GM12878 (cell line): ENCODE results near the gene CLUH. TPM values are rescaled to one million over a fixed set of nuclear protein-coding genes. Genes with fewer than 3 reads are reported as not detected.

Experiments
- CEBPB ChIP-seq, 2 experiments: fragments of 150-350 bp in 1 of 2; IDR thresholded peaks; 2 replicates each; pipeline ENCODE4 v1.6.1; 2012 to 2014; ENCODE audit warnings: low read depth in 2 of 2, low read length in 2 of 2, borderline replicate concordance in 1 of 2, inconsistent platforms in 1 of 2
- CHD1 ChIP-seq: IDR thresholded peaks from 2 replicates; pipeline ENCODE4 v1.6.1; 2012; ENCODE audit warnings: low read depth, low read length, improper control_type of control experiment
- JUNB ChIP-seq: IDR thresholded peaks from 2 replicates; pipeline ENCODE4 v1.6.1; 2016; ENCODE audit warnings: antibody characterized with exemption, mild to moderate bottlenecking
- SREBF1 ChIP-seq: IDR thresholded peaks from 2 replicates; pipeline ENCODE4 v1.6.1; 2012; ENCODE audit warnings: mild to moderate bottlenecking, low read length
- SREBF2 ChIP-seq: IDR thresholded peaks from 2 replicates; pipeline ENCODE4 v1.6.1; 2012; ENCODE audit warnings: mild to moderate bottlenecking, low read length
- TCF7 ChIP-seq: IDR thresholded peaks from 2 replicates; pipeline ENCODE4 v1.6.1; 2014; ENCODE audit warnings: antibody characterized with exemption, borderline replicate concordance
- ZNF687 ChIP-seq: fragments of 450-650 bp; IDR thresholded peaks from 2 replicates; pipeline ENCODE4 v1.6.1; 2017; ENCODE audit warnings: mild to moderate bottlenecking, moderate library complexity
- polyA plus RNA-seq, 11 experiments: library from polyadenylated mRNA; depleted of rRNA in 4 of 11; unstranded in 6 of 11; stranded (reverse) in 5 of 11; fragments of >200 nt; fragmentation: Nextera tagmentation in 4 of 11; fragmentation: Illumina TruSeq in 1 of 11; extraction: Ambion mirVana in 4 of 11; extraction: Trizol in 1 of 11; gene quantifications; 1 replicate in 1 of 11; 2 replicates in 10 of 11; pipeline versions ENCODE4 v1.2.1 to v1.2.3, GENCODE V29; 2011 to 2016; ENCODE audit warnings: inconsistent platforms in 2 of 11, missing spikeins in 2 of 11, low read depth in 1 of 11
- total RNA-seq, 4 experiments: library from RNA; depleted of rRNA in 3 of 4; stranded (reverse); fragments of >200 nt in 3 of 4; fragmentation: Illumina TruSeq in 1 of 4; extraction: Trizol in 1 of 4; gene quantifications; 2 replicates each; pipeline versions ENCODE4 v1.2.1 to v1.2.3, GENCODE V29; 2013 to 2021

CLUH gene
- total and polyA plus RNA-seq, 10 of the 15 experiments (the other 5 are each of a cell fraction or from before 2014, with no cell fraction given) = 0.11 to 147 (median 60.2) TPM

GRCh38 chr17:2691069-2691871, 20.3 kb downstream of the CLUH start (continued):
- TF ChIP-seq ZNF687 (no peak), TCF7 (no peak), JUNB (no peak), SREBF2 (no peak), CEBPB (IDR thresholded peaks at IDR 0.05; ENCODE audit: borderline replicate concordance in 1 of 2, low read depth in 2 of 2, low read length in 2 of 2) (no peak), CHD1 (no peak), SREBF1 (no peak)
